ENCODE results near the gene THAP9.

THAP9 gene

GRCh38 chr4:82965763-82966162 lies 65.2 kb downstream of the THAP9 start:
- no peak for DNase-seq (ENCODE audit: low read depth, low spot score)

GRCh38 chr4:82968972-82969371 lies 68.4 kb downstream of the THAP9 start:
- no peak for DNase-seq (ENCODE audit: low read depth, low spot score)

- no peak for DNase-seq (ENCODE audit: low read depth, low spot score)
Measured at GRCh38 chr4:82969414-82969813, 68.9 kb downstream of the THAP9 start.
